OCI-LY3 (cell line): ENCODE data around the gene ESR1.

Experiments
- EZH2phosphoT487 ChIP-seq: fragments of 200-600 bp; shearing (Covaris generic); IDR thresholded peaks from 2 replicates; pipeline ENCODE4 v1.6.1; 2018; ENCODE audit warnings: antibody characterized with exemption, mixed run types, low read depth
- TF ChIP-seq, protein P1 (sequence below): fragments of 200-600, 300-600 bp; sonication (generic); IDR thresholded peaks from 2 replicates; pipeline ENCODE4 v1.5.1; 2014; ENCODE audit warnings: antibody characterized with exemption, low read length, low read depth

DNA sequence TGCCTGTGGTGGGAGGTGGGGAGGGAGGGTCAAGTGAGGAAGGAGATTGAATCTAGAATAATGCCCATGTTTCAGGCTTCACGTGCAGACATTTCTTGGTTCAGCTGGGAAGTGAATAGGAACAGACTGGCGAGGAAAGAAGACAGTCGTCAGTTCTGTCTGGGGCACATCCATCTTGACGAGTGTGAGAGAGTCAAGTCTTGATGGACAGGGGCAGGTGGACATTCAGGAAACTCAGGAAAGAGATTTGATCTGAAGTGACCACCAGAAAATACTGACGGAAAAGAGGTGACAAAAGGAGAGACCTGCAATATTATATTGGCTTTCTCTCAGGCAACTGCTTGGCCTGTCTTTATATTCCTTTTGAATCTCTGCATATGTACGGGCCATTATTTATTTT is 68.6 kb downstream of the ESR1 start:
- TF ChIP-seq, protein P1, sequence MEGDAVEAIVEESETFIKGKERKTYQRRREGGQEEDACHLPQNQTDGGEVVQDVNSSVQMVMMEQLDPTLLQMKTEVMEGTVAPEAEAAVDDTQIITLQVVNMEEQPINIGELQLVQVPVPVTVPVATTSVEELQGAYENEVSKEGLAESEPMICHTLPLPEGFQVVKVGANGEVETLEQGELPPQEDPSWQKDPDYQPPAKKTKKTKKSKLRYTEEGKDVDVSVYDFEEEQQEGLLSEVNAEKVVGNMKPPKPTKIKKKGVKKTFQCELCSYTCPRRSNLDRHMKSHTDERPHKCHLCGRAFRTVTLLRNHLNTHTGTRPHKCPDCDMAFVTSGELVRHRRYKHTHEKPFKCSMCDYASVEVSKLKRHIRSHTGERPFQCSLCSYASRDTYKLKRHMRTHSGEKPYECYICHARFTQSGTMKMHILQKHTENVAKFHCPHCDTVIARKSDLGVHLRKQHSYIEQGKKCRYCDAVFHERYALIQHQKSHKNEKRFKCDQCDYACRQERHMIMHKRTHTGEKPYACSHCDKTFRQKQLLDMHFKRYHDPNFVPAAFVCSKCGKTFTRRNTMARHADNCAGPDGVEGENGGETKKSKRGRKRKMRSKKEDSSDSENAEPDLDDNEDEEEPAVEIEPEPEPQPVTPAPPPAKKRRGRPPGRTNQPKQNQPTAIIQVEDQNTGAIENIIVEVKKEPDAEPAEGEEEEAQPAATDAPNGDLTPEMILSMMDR: no peak
- TF ChIP-seq EZH2phosphoT487: no peak
